Adrenal gland (tissue), 12 donors: ENCODE measurements around the gene RNF31. TPM values are rescaled to one million over a fixed set of nuclear protein-coding genes. Genes with fewer than 3 reads are reported as not detected.

Experiments used
- DNase-seq, 7 donors: peaks; one replicate each; pipeline ENCODE4 v3.0.0-alpha.2; 2019 to 2020
- H3K27ac ChIP-seq, 5 donors: fragments of 200-600 bp; sonication (generic) in 4 of 5; 1 replicate in 3 of 5; 2 replicates in 2 of 5; pipeline versions ENCODE4 v1.5.1 to v1.8.0; 2016 to 2020; ENCODE audit warnings: mild to moderate bottlenecking in 1 of 5
- H3K27me3 ChIP-seq: fragments of 200-600 bp; 2 replicates; pipeline ENCODE4 v1.8.0; 2021
- H3K36me3 ChIP-seq, 2 donors: fragments of 200-600 bp; replicated peaks in 1 of 2; 1 replicate in 1 of 2; 2 replicates in 1 of 2; pipeline versions ENCODE4 v1.5.1 to v1.8.0; 2018 to 2022
- H3K4me1 ChIP-seq, 2 donors: fragments of 200-600 bp; replicated peaks in 1 of 2; 1 replicate in 1 of 2; 2 replicates in 1 of 2; pipeline versions ENCODE4 v1.5.1 to v1.8.0; 2018 to 2021
- H3K4me3 ChIP-seq, 4 donors: fragments of 200-600 bp; sonication (generic) in 3 of 4; one replicate each; pipeline ENCODE4 v1.5.1; 2016 to 2018
- H3K9me3 ChIP-seq, 3 donors: fragments of 200-600 bp; sonication (generic) in 1 of 3; replicated peaks in 1 of 3; 1 replicate in 2 of 3; 2 replicates in 1 of 3; pipeline versions ENCODE4 v1.5.1 to v1.8.0; 2016 to 2021
- CTCF ChIP-seq, 6 experiments: fragments of 450-650 bp in 4 of 6; fragments of 200-600 bp in 2 of 6; sonication (generic) in 1 of 6; IDR thresholded peaks; 1 replicate in 5 of 6; 2 replicates in 1 of 6; pipeline versions ENCODE4 v1.5.1 to v1.8.0; 2016 to 2021; ENCODE audit warnings: antibody characterized with exemption in 6 of 6, mild to moderate bottlenecking in 2 of 6, moderate library complexity in 1 of 6
- POLR2A ChIP-seq, 2 donors: fragments of 450-650 bp; IDR thresholded peaks; one replicate each; pipeline ENCODE4 v1.6.1; 2017; ENCODE audit warnings: antibody characterized with exemption in 2 of 2, mild to moderate bottlenecking in 2 of 2, moderate library complexity in 1 of 2
- WGBS, 4 donors: extraction: QIAGEN DNeasy Blood & Tissue Kit in 2 of 4; methylation state at CpG; one replicate each; pipeline versions ENCODE4 v1.1.5 to v1.1.7; 2013 to 2017; 5-methylcytosine and 5-hydroxymethylcytosine counted together
- intact Hi-C, 2 donors: fragments of 100-400 bp; cut with DNase I; formaldehyde crosslinking; loops; one replicate each; pipeline versions ENCODE4 v1.14.1 to v1.15.0; 2022 to 2023
- polyA plus RNA-seq, 3 donors: library from polyadenylated mRNA; stranded (reverse); fragments of 200-250 nt in 2 of 3; fragments of 350-450 nt in 1 of 3; fragmentation: Illumina TruSeq in 1 of 3; extraction: RNeasy Lipid Tissue Mini Kit (QIAGEN cat#74804) in 1 of 3; gene quantifications; one replicate each; pipeline ENCODE4 v1.2.3, GENCODE V29; 2013 to 2014
- total RNA-seq, 9 donors: library from RNA; depleted of rRNA in 4 of 9; stranded (reverse); fragments of >200 nt in 4 of 9; fragments of 120-200 nt in 1 of 9; fragmentation: NEBNext Ultra II Directional in 1 of 9; extraction: Animal tissue kit (Norgen Biotek cat#: 25700) in 1 of 9; gene quantifications; one replicate each; pipeline versions ENCODE4 v1.1.0 to v1.2.4, GENCODE V29; 2013 to 2023
- donor health status: healthy with polysubstance abuse.
- donor health status: Bipolar disorder and iron deficiency.
- donor health status: DM: yes; HTN: yes; CAD: no.
- donor health status: DM: no; HTN: no; CAD: no.
- donor health status: DM: no; HTN: no; CAD: no.
- donor health status: DM: yes; HTN: yes; CAD: no.

Gene RNF31
- total and polyA plus RNA-seq, 12 donors = 32.8 to 351 (median 65.7) TPM

- 83 to 95% (median 91%) methylated on average over 6 to 14 of the region's 14 CpGs for WGBS, 4 donors
Observed at GRCh38 chr14:24164518-24164991, 17.3 kb downstream of the RNF31 start.

GRCh38 chr14:24165785-24166184, 18.5 kb downstream of the RNF31 start:
- Histone ChIP-seq H3K27ac (no peak overlapping the region), H3K36me3 (peaks cover 0 to 56% of the 10 kb centered on the region in 2 donors), H3K4me3 (no peak overlapping the region), H3K27me3 (no peaks in the 10 kb centered on the region), H3K9me3 (no peaks in the 10 kb centered on the region), H3K4me1 (peaks cover 9 to 22% of the 10 kb centered on the region in 2 donors)
- no peak for DNase-seq
- WGBS, 4 donors = 86 to 92% (median 87%) methylated on average over 5 of the region's 5 CpGs
- intact Hi-C loops = no loop called here
- no peak for TF ChIP-seq CTCF (IDR thresholded peaks at IDR 0.05)
- TF ChIP-seq POLR2A (IDR thresholded peaks at IDR 0.05) = no peak

More at GRCh38 chr14:24164518-24164991, 17.3 kb downstream of the RNF31 start:
- Histone ChIP-seq H3K9me3 (no peaks in the 10 kb centered on the region), H3K4me3 (no peak overlapping the region), H3K4me1 (peaks cover 9 to 26% of the 10 kb centered on the region in 2 donors), H3K27ac (no peak overlapping the region), H3K27me3 (no peaks in the 10 kb centered on the region), H3K36me3 (peaks cover 0 to 67% of the 10 kb centered on the region in 2 donors)
- no peak for DNase-seq
- no peak for TF ChIP-seq CTCF (IDR thresholded peaks at IDR 0.05)
- TF ChIP-seq POLR2A (IDR thresholded peaks at IDR 0.05) = no peak
- intact Hi-C loops = no loop called here

GRCh38 chr14:24167469-24168114, 20.3 kb downstream of the RNF31 start:
- intact Hi-C loops = no loop called here
- H3K27ac ChIP-seq = no peak overlapping the region
- WGBS, 4 donors = 71 to 82% (median 81%) methylated on average over 3 of the region's 3 CpGs
- no peak for DNase-seq
- H3K27me3 ChIP-seq = no peaks in the 10 kb centered on the region
- H3K4me1 ChIP-seq = peaks cover 0 to 17% of the 10 kb centered on the region in 2 donors
- H3K9me3 ChIP-seq = no peaks in the 10 kb centered on the region
- no peak overlapping the region for H3K4me3 ChIP-seq
- TF ChIP-seq CTCF (IDR thresholded peaks at IDR 0.05) = no peak
- TF ChIP-seq POLR2A (IDR thresholded peaks at IDR 0.05) = no peak
- peaks cover 0 to 54% of the 10 kb centered on the region in 2 donors for H3K36me3 ChIP-seq

GRCh38 chr14:24171422-24172260, 24.3 kb downstream of the RNF31 start, which contains the start of gene REC8:
Gene REC8, plus strand, starts transcription at chr14:24172080. Its CDS starts 473 bp downstream, at chr14:24172553.
- 14 to 31% (median 26%) methylated on average over 21 to 63 of the region's 63 CpGs for WGBS, 4 donors
- intact Hi-C loops = no loop called here
- Histone ChIP-seq H3K9me3 (no peaks in the 10 kb centered on the region), H3K27ac (peak within 1 kb of the TSS in 2 of 5 donors; percentile 45 to 54), H3K4me3 (peak within 1 kb of the TSS in 1 of 4 donors; percentile 38), H3K27me3 (no peaks in the 10 kb centered on the region), H3K36me3 (peaks cover 0 to 18% of the 10 kb centered on the region in 2 donors), H3K4me1 (peaks cover 0 to 6% of the 10 kb centered on the region in 2 donors)
- peak; percentile 69 to 98 (median 81) for DNase-seq
- TF ChIP-seq POLR2A (IDR thresholded peaks at IDR 0.05) = no peak
